GM23248 (cell line): Measurements from ENCODE around the gene SPOCK3. TPM values are rescaled to one million over a fixed set of nuclear protein-coding genes. Genes with fewer than 3 reads are reported as not detected.

Experiments used
- DNase-seq: peaks from one replicate; pipeline ENCODE4 v3.0.0-alpha.2; 2015
- H2AFZ ChIP-seq: fragments of 200-600 bp; sonication (generic); 2 replicates; pipeline ENCODE4 v1.6.1; 2016; ENCODE audit warnings: antibody characterized with exemption
- H3F3A ChIP-seq: fragments of 200-600 bp; sonication (generic); 2 replicates; pipeline ENCODE4 v1.6.1; 2016; ENCODE audit warnings: mild to moderate bottlenecking, antibody characterized with exemption, mixed run types; ENCODE audit not compliant: insufficient read depth
- H3K27ac ChIP-seq: fragments of 200-600 bp; sonication (generic); 2 replicates; pipeline ENCODE4 v1.5.1; 2016; ENCODE audit warnings: mild to moderate bottlenecking
- H3K27me3 ChIP-seq: fragments of 200-600 bp; sonication (generic); replicated peaks from 2 replicates; pipeline ENCODE4 v1.6.1; 2016; ENCODE audit warnings: mild to moderate bottlenecking; ENCODE audit not compliant: insufficient read depth
- H3K36me3 ChIP-seq: fragments of 200-600 bp; sonication (generic); 2 replicates; pipeline ENCODE4 v1.6.1; 2016; ENCODE audit warnings: low read depth, mild to moderate bottlenecking
- H3K4me1 ChIP-seq: fragments of 200-600 bp; sonication (generic); 2 replicates; pipeline ENCODE4 v1.6.1; 2016; ENCODE audit warnings: mild to moderate bottlenecking; ENCODE audit not compliant: insufficient read depth
- H3K4me2 ChIP-seq: fragments of 200-600 bp; sonication (generic); one replicate; pipeline ENCODE4 v1.6.1; 2016; ENCODE audit warnings: mild to moderate bottlenecking; ENCODE audit not compliant: unreplicated experiment
- H3K4me3 ChIP-seq: fragments of 200-600 bp; sonication (generic); 2 replicates; pipeline ENCODE4 v1.5.1; 2016; ENCODE audit warnings: mild to moderate bottlenecking
- H3K79me2 ChIP-seq: fragments of 200-600 bp; sonication (generic); 2 replicates; pipeline ENCODE4 v1.6.1; 2016; ENCODE audit warnings: mild to moderate bottlenecking; ENCODE audit not compliant: insufficient read depth
- H3K9ac ChIP-seq: fragments of 200-600 bp; sonication (generic); 2 replicates; pipeline ENCODE4 v1.6.1; 2016; ENCODE audit warnings: mild to moderate bottlenecking
- H3K9me2 ChIP-seq: fragments of 200-600 bp; sonication (generic); 2 replicates; pipeline ENCODE4 v1.6.1; 2016; ENCODE audit warnings: mixed run types, mild to moderate bottlenecking, moderate library complexity; ENCODE audit not compliant: insufficient read depth
- H3K9me3 ChIP-seq: fragments of 200-600 bp; sonication (generic); one replicate; pipeline ENCODE4 v1.6.1; 2017; ENCODE audit warnings: low read depth
- H4K20me1 ChIP-seq: fragments of 200-600 bp; sonication (generic); 2 replicates; pipeline ENCODE4 v1.6.0; 2016; ENCODE audit not compliant: insufficient read depth
- EZH2 ChIP-seq: fragments of 200-600 bp; sonication (generic); IDR thresholded peaks from 2 replicates; pipeline ENCODE4 v1.6.1; 2018; ENCODE audit warnings: antibody characterized with exemption, mild to moderate bottlenecking; ENCODE audit not compliant: insufficient read depth, poor library complexity, severe bottlenecking
- EZH2phosphoT487 ChIP-seq: fragments of 200-600 bp; sonication (generic); IDR thresholded peaks from 2 replicates; pipeline ENCODE4 v1.6.1; 2018; ENCODE audit warnings: antibody characterized with exemption, moderate library complexity, mild to moderate bottlenecking, low read depth; ENCODE audit not compliant: insufficient read depth
- WGBS, 2 experiments: methylation state at CpG; one replicate each; pipeline ENCODE4 v1.1.6; 2015 to 2017; ENCODE audit warnings: low lambda C conversion rate in 2 of 2, low coverage in 1 of 2; ENCODE audit errors: missing lambda C conversion rate in 2 of 2; 5-methylcytosine and 5-hydroxymethylcytosine counted together
- in situ Hi-C: fragments of 300-500 bp; cut with MboI; formaldehyde crosslinking; loops from 2 replicates; pipeline ENCODE4 v1.15.0; 2020
- polyA plus RNA-seq: library from polyadenylated mRNA; unstranded; fragments of >200 nt; fragmentation: Nextera tagmentation; extraction: Ambion mirVana; gene quantifications from 2 replicates; pipeline ENCODE4 v1.2.1, GENCODE V29; 2016
- total RNA-seq: library from RNA; depleted of rRNA; stranded (reverse); fragments of >200 nt; shearing (Covaris generic); gene quantifications from 2 replicates; pipeline ENCODE4 v1.2.3, GENCODE V29; 2014

Gene SPOCK3
- total and polyA plus RNA-seq, 2 experiments from 2014 or later, result not detected

DNA sequence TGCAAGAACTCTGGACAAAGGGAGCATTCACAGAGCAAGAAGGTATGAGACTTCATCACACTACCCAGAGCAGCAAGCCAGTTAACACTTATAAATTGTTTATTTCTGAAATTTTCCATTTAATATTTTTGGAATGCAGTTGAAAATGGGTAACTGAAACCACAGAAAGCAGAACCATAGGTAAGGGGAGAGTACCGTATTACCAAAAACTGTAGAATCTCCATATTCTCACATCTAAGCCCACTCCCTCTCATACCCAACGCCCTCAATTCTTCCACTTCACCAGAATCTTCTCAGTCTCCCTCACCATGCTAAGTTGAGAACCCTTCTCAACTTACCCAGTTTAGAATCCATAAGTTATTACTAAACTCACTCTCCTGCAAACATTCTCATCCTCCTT is 277.8 kb downstream of the SPOCK3 start:
- Histone ChIP-seq H3K36me3 (no peaks in the 10 kb centered on the region), H2AFZ (no peak overlapping the region), H4K20me1 (no peaks in the 10 kb centered on the region), H3K9me3 (no peaks in the 10 kb centered on the region), H3K9ac (no peak overlapping the region), H3K79me2 (no peaks in the 10 kb centered on the region), H3K4me2 (no peak overlapping the region), H3F3A (no peaks in the 10 kb centered on the region), H3K4me3 (no peak overlapping the region), H3K27ac (no peak overlapping the region), H3K9me2 (no peaks in the 10 kb centered on the region), H3K27me3 (no peaks in the 10 kb centered on the region), H3K4me1 (no peaks in the 10 kb centered on the region)
- in situ Hi-C loops, result no loop called here
- WGBS, 2 experiments, result 37 to 38% methylated on average over 2 of the region's 2 CpGs
- no peak for DNase-seq
- TF ChIP-seq EZH2phosphoT487 (no peak), EZH2 (no peak)

DNA sequence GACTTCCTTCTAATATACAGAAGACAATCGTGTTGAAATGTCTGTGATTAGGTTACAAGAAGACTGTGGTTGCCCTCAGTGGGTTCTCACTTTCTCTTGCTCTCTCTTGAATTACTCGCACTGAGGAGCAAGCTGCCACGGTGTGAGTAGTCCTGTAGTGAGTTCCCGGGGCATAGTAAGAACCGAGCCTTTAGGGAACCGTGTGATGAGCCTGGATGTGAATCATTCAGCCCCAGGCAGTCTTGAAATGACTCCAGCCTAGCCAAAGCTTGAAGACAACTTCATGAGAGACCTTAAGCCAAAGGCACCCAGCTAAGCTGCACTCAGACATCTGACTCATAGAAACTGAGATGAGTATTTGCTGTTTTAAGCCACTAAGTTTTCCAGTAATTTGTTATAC is 292.7 kb downstream of the SPOCK3 start:
- Histone ChIP-seq H4K20me1 (no peaks in the 10 kb centered on the region), H3K27me3 (no peaks in the 10 kb centered on the region), H3K4me1 (no peaks in the 10 kb centered on the region), H3K36me3 (no peaks in the 10 kb centered on the region), H3K9me3 (no peaks in the 10 kb centered on the region), H3K9ac (no peak overlapping the region), H3K4me2 (no peak overlapping the region), H3F3A (no peaks in the 10 kb centered on the region), H3K9me2 (no peaks in the 10 kb centered on the region), H3K79me2 (no peaks in the 10 kb centered on the region), H3K4me3 (no peak overlapping the region), H2AFZ (no peak overlapping the region), H3K27ac (no peak overlapping the region)
- WGBS, 2 experiments, result 16 to 18% methylated on average over 6 of the region's 6 CpGs
- TF ChIP-seq EZH2phosphoT487 (no peak), EZH2 (no peak)
- in situ Hi-C loops, result no loop called here
- no peak for DNase-seq

- no peaks in the 10 kb centered on the region for H3K27me3 ChIP-seq
- no peaks in the 10 kb centered on the region for H3K79me2 ChIP-seq
- no peak overlapping the region for H3K27ac ChIP-seq
- no peaks in the 10 kb centered on the region for H3K36me3 ChIP-seq
- H3K4me3 ChIP-seq, result no peak overlapping the region
- no peaks in the 10 kb centered on the region for H3K4me1 ChIP-seq
- no peaks in the 10 kb centered on the region for H3K9me2 ChIP-seq
- no peaks in the 10 kb centered on the region for H3F3A ChIP-seq
- no peak overlapping the region for H3K9ac ChIP-seq
- DNase-seq, result no peak
- H3K4me2 ChIP-seq, result no peak overlapping the region
- H2AFZ ChIP-seq, result no peak overlapping the region
- WGBS, 2 experiments, result 2 to 3% methylated on average over 1 of the region's 1 CpG
- no peaks in the 10 kb centered on the region for H3K9me3 ChIP-seq
- no peaks in the 10 kb centered on the region for H4K20me1 ChIP-seq
- TF ChIP-seq EZH2, result no peak
- TF ChIP-seq EZH2phosphoT487, result no peak
- in situ Hi-C loops, result no loop called here
Measured at GRCh38 chr4:166930464-166930863, 303.8 kb downstream of the SPOCK3 start.

- H3F3A ChIP-seq, result no peaks in the 10 kb centered on the region
- H3K27me3 ChIP-seq, result no peaks in the 10 kb centered on the region
- H3K79me2 ChIP-seq, result no peaks in the 10 kb centered on the region
- no peaks in the 10 kb centered on the region for H3K9me2 ChIP-seq
- H3K9ac ChIP-seq, result no peak overlapping the region
- no peaks in the 10 kb centered on the region for H3K9me3 ChIP-seq
- H2AFZ ChIP-seq, result no peak overlapping the region
- TF ChIP-seq EZH2 (no peak), EZH2phosphoT487 (no peak)
- H3K4me1 ChIP-seq, result no peaks in the 10 kb centered on the region
- no peak overlapping the region for H3K4me3 ChIP-seq
- H3K27ac ChIP-seq, result no peak overlapping the region
- in situ Hi-C loops, result no loop called here
- H3K36me3 ChIP-seq, result no peaks in the 10 kb centered on the region
- no peak overlapping the region for H3K4me2 ChIP-seq
- 14 to 15% methylated on average over 3 of the region's 3 CpGs for WGBS, 2 experiments
- no peaks in the 10 kb centered on the region for H4K20me1 ChIP-seq
- DNase-seq, result no peak
Measured at GRCh38 chr4:166924424-166924823, 309.9 kb downstream of the SPOCK3 start.

DNA sequence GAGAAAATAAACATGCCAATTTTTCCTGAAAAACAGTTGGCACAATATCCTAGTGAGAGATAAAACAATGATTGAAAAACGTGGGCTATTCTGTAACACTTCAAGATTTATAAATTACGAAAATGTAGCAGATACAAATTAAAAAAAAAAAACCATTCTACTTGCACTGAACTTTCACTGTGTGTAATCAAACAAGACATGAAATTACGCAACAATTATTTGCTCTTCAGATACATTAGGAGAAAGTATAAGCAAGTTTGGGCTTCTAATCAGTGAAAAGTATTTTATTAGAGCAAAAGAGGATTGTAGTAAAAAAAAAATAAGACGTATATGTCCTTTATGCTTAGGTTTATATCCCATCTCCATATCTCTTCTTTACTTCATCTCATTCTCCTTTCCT is 320.4 kb downstream of the SPOCK3 start:
- Histone ChIP-seq H3K9me3 (peaks cover 6% of the 10 kb centered on the region), H3F3A (no peaks in the 10 kb centered on the region), H3K36me3 (no peaks in the 10 kb centered on the region), H3K4me3 (no peak overlapping the region), H3K4me2 (no peak overlapping the region), H3K9ac (no peak overlapping the region), H2AFZ (no peak overlapping the region), H3K27ac (no peak overlapping the region), H3K9me2 (no peaks in the 10 kb centered on the region), H3K79me2 (no peaks in the 10 kb centered on the region), H4K20me1 (no peaks in the 10 kb centered on the region), H3K27me3 (no peaks in the 10 kb centered on the region), H3K4me1 (no peaks in the 10 kb centered on the region)
- in situ Hi-C loops, result no loop called here
- WGBS, 2 experiments, result 10 to 14% methylated on average over 4 of the region's 4 CpGs
- no peak for TF ChIP-seq EZH2phosphoT487
- no peak for TF ChIP-seq EZH2
- no peak for DNase-seq
